Peyer's patch (tissue), 4 donors: ENCODE data around the gene WHAMM. TPM values are rescaled to one million over a fixed set of nuclear protein-coding genes. Genes with fewer than 3 reads are reported as not detected.

Experiments
- DNase-seq, 3 donors: peaks; one replicate each; pipeline ENCODE4 v3.0.0-alpha.2; 2017 to 2019
- H3K27ac ChIP-seq, 4 donors: fragments of 200-600 bp; sonication (generic); one replicate each; pipeline ENCODE4 v1.5.1; 2016 to 2019
- H3K27me3 ChIP-seq, 2 donors: fragments of 200-600 bp; sonication (generic); one replicate each; pipeline ENCODE4 v1.5.1; 2019
- H3K36me3 ChIP-seq, 3 donors: fragments of 200-600 bp; sonication (generic); one replicate each; pipeline ENCODE4 v1.5.1; 2016 to 2019
- H3K4me1 ChIP-seq, 4 donors: fragments of 200-600 bp; sonication (generic); one replicate each; pipeline ENCODE4 v1.5.1; 2016 to 2019
- H3K4me3 ChIP-seq, 4 donors: fragments of 200-600 bp; sonication (generic); 1 replicate in 3 of 4; 2 replicates in 1 of 4; pipeline ENCODE4 v1.5.1; 2016 to 2019; ENCODE audit warnings: mild to moderate bottlenecking in 1 of 4
- H3K9me3 ChIP-seq, 4 donors: fragments of 200-600 bp; sonication (generic); one replicate each; pipeline ENCODE4 v1.5.1; 2016 to 2019; ENCODE audit warnings: mild to moderate bottlenecking in 1 of 4
- CTCF ChIP-seq, 6 experiments: fragments of 450-650 bp in 4 of 6; fragments of 200-600 bp in 2 of 6; sonication (generic) in 1 of 6; IDR thresholded peaks; one replicate each; pipeline ENCODE4 v1.5.1; 2017 to 2019; ENCODE audit warnings: antibody characterized with exemption in 6 of 6, mild to moderate bottlenecking in 3 of 6, moderate library complexity in 1 of 6
- POLR2A ChIP-seq, 2 donors: fragments of 450-650 bp; IDR thresholded peaks; one replicate each; pipeline ENCODE4 v1.5.1; 2017; ENCODE audit warnings: antibody characterized with exemption in 2 of 2, mild to moderate bottlenecking in 2 of 2, moderate library complexity in 2 of 2
- total RNA-seq, 4 donors: library from RNA; depleted of rRNA; stranded (reverse); fragments of >200 nt; gene quantifications; one replicate each; pipeline ENCODE4 v1.1.0, GENCODE V29; 2016

The WHAMM gene
- total RNA-seq, 4 donors from 2014 or later, result 8.6 to 16.0 (median 13.2) TPM

GRCh38 chr15:82798104-82798503, 11.3 kb upstream of the WHAMM start:
- Histone ChIP-seq H3K9me3 (no peaks in the 10 kb centered on the region), H3K27ac (no peak overlapping the region), H3K27me3 (no peaks in the 10 kb centered on the region), H3K4me1 (no peaks in the 10 kb centered on the region), H3K36me3 (no peaks in the 10 kb centered on the region), H3K4me3 (no peak overlapping the region)
- TF ChIP-seq POLR2A (IDR thresholded peaks at IDR 0.05), result no peak
- no peak for TF ChIP-seq CTCF (IDR thresholded peaks at IDR 0.05)
- no peak for DNase-seq

- H3K27me3 ChIP-seq, result no peaks in the 10 kb centered on the region
- H3K9me3 ChIP-seq, result no peaks in the 10 kb centered on the region
- H3K4me1 ChIP-seq, result no peaks in the 10 kb centered on the region
- TF ChIP-seq POLR2A (IDR thresholded peaks at IDR 0.05) (no peak), CTCF (IDR thresholded peaks at IDR 0.05) (no peak)
- no peaks in the 10 kb centered on the region for H3K36me3 ChIP-seq
- no peak overlapping the region for H3K27ac ChIP-seq
- no peak overlapping the region for H3K4me3 ChIP-seq
- no peak for DNase-seq
Observed at GRCh38 chr15:82798531-82799166, 10.8 kb upstream of the WHAMM start.

GRCh38 chr15:82799183-82799841, 10.1 kb upstream of the WHAMM start:
- DNase-seq, result no peak
- TF ChIP-seq CTCF (IDR thresholded peaks at IDR 0.05) (no peak), POLR2A (IDR thresholded peaks at IDR 0.05) (no peak)
- Histone ChIP-seq H3K9me3 (no peaks in the 10 kb centered on the region), H3K27ac (no peak overlapping the region), H3K4me3 (no peak overlapping the region), H3K27me3 (no peaks in the 10 kb centered on the region), H3K4me1 (no peaks in the 10 kb centered on the region), H3K36me3 (no peaks in the 10 kb centered on the region)

- Histone ChIP-seq H3K9me3 (no peaks in the 10 kb centered on the region), H3K27ac (no peak overlapping the region), H3K27me3 (no peaks in the 10 kb centered on the region), H3K4me3 (no peak overlapping the region), H3K4me1 (no peaks in the 10 kb centered on the region), H3K36me3 (no peaks in the 10 kb centered on the region)
- TF ChIP-seq POLR2A (IDR thresholded peaks at IDR 0.05) (no peak), CTCF (IDR thresholded peaks at IDR 0.05) (no peak)
- DNase-seq, result no peak
Observed at GRCh38 chr15:82802497-82802896, 6.9 kb upstream of the WHAMM start.

GRCh38 chr15:82803793-82804574, 5.4 kb upstream of the WHAMM start:
- Histone ChIP-seq H3K27ac (no peak overlapping the region), H3K4me3 (no peak overlapping the region), H3K36me3 (no peaks in the 10 kb centered on the region), H3K4me1 (peaks cover 0 to 3% (median 0%) of the 10 kb centered on the region in 4 donors), H3K27me3 (no peaks in the 10 kb centered on the region), H3K9me3 (no peaks in the 10 kb centered on the region)
- no peak for DNase-seq
- TF ChIP-seq POLR2A (IDR thresholded peaks at IDR 0.05) (no peak), CTCF (IDR thresholded peaks at IDR 0.05) (no peak)
